Right atrium auricular region (tissue), 2 donors: ENCODE measurements around the gene ZNF423. TPM values are rescaled to one million over a fixed set of nuclear protein-coding genes. Genes with fewer than 3 reads are reported as not detected.

Experiments used
- DNase-seq: peaks from one replicate; pipeline ENCODE4 v3.0.0-alpha.2; 2019; ENCODE audit warnings: low spot score
- H3K27ac ChIP-seq, 2 donors: fragments of 200-600 bp; sonication (generic); 1 replicate in 1 of 2; 2 replicates in 1 of 2; pipeline ENCODE4 v1.5.1; 2016 to 2019
- H3K27me3 ChIP-seq, 2 donors: fragments of 200-600 bp; sonication (generic); one replicate each; pipeline versions ENCODE4 v1.5.1 to v1.6.0; 2017 to 2019
- H3K36me3 ChIP-seq: fragments of 200-600 bp; sonication (generic); one replicate; pipeline ENCODE4 v1.5.1; 2016
- H3K4me1 ChIP-seq, 2 donors: fragments of 200-600 bp; sonication (generic); one replicate each; pipeline versions ENCODE4 v1.5.1 to v1.6.0; 2017 to 2019
- H3K4me3 ChIP-seq, 2 donors: fragments of 200-600 bp; sonication (generic); 1 replicate in 1 of 2; 2 replicates in 1 of 2; pipeline ENCODE4 v1.5.1; 2017 to 2019; ENCODE audit warnings: mild to moderate bottlenecking in 1 of 2, moderate library complexity in 1 of 2
- H3K9me3 ChIP-seq, 2 donors: fragments of 200-600 bp; sonication (generic); one replicate each; pipeline ENCODE4 v1.5.1; 2019
- CTCF ChIP-seq, 2 donors: fragments of 200-600 bp; sonication (generic); IDR thresholded peaks; one replicate each; pipeline ENCODE4 v1.5.1; 2019; ENCODE audit warnings: antibody characterized with exemption in 2 of 2
- total RNA-seq, 2 donors: library from RNA; depleted of rRNA; stranded (reverse); fragments of >200 nt; gene quantifications; one replicate each; pipeline ENCODE4 v1.1.0, GENCODE V29; 2016

Gene ZNF423
- total RNA-seq, 2 donors from 2014 or later = 8.5 to 10.7 TPM

- H3K9me3 ChIP-seq = no peaks in the 10 kb centered on the region
- H3K36me3 ChIP-seq = no peaks in the 10 kb centered on the region
- H3K4me1 ChIP-seq = peaks cover 0 to 35% of the 10 kb centered on the region in 2 donors
- DNase-seq = no peak
- H3K4me3 ChIP-seq = no peak overlapping the region
- TF ChIP-seq CTCF (IDR thresholded peaks at IDR 0.05) = no peak
- no peaks in the 10 kb centered on the region for H3K27me3 ChIP-seq
- peak overlapping the region in 1 of 2 donors; percentile 3 for H3K27ac ChIP-seq
These were observed 190.3 kb downstream of the ZNF423 start for GRCh38 chr16:49665482-49666230.

- Histone ChIP-seq H3K36me3 (no peaks in the 10 kb centered on the region), H3K4me3 (peak overlapping the region; percentile 11 to 42), H3K4me1 (peaks cover 0 to 35% of the 10 kb centered on the region in 2 donors), H3K27ac (peak overlapping the region; percentile 71 to 80), H3K27me3 (no peaks in the 10 kb centered on the region), H3K9me3 (no peaks in the 10 kb centered on the region)
- peak in 1 of 2 donors; percentile 10 for TF ChIP-seq CTCF (IDR thresholded peaks at IDR 0.05)
- DNase-seq = peak; percentile 65
These were observed 191.4 kb downstream of the ZNF423 start for GRCh38 chr16:49664221-49665215.

GRCh38 chr16:49663081-49664065 lies 192.5 kb downstream of the ZNF423 start:
- no peaks in the 10 kb centered on the region for H3K27me3 ChIP-seq
- no peaks in the 10 kb centered on the region for H3K9me3 ChIP-seq
- peak overlapping the region; percentile 71 to 80 for H3K27ac ChIP-seq
- no peak for DNase-seq
- peaks cover 0 to 40% of the 10 kb centered on the region in 2 donors for H3K4me1 ChIP-seq
- peak overlapping the region; percentile 11 to 42 for H3K4me3 ChIP-seq
- no peak for TF ChIP-seq CTCF (IDR thresholded peaks at IDR 0.05)
- H3K36me3 ChIP-seq = no peaks in the 10 kb centered on the region

GRCh38 chr16:49662569-49662968 lies 193.3 kb downstream of the ZNF423 start:
- Histone ChIP-seq H3K9me3 (no peaks in the 10 kb centered on the region), H3K27ac (no peak overlapping the region), H3K4me3 (peak overlapping the region in 1 of 2 donors; percentile 42), H3K36me3 (no peaks in the 10 kb centered on the region), H3K4me1 (peaks cover 0 to 40% of the 10 kb centered on the region in 2 donors), H3K27me3 (no peaks in the 10 kb centered on the region)
- DNase-seq = no peak
- TF ChIP-seq CTCF (IDR thresholded peaks at IDR 0.05) = no peak
